Endothelial cell of umbilical vein (primary cell): ENCODE measurements around the gene TMCO1.

Source experiments
- CTCF ChIP-seq, 2 donors: IDR thresholded peaks; 1 replicate in 1 of 2; 2 replicates in 1 of 2; pipeline ENCODE4 v1.5.1; 2011; ENCODE audit warnings: low read length in 2 of 2, mild to moderate bottlenecking in 2 of 2, moderate library complexity in 2 of 2, control low read depth in 1 of 2, inconsistent platforms in 1 of 2, low read depth in 1 of 2; ENCODE audit not compliant: insufficient read depth in 1 of 2; ENCODE audit errors: extremely low read depth in 1 of 2
- EZH2 ChIP-seq: IDR thresholded peaks from 2 replicates; pipeline ENCODE4 v1.6.1; 2012; ENCODE audit warnings: borderline replicate concordance, low read depth, mild to moderate bottlenecking, moderate library complexity, low read length, inconsistent platforms; ENCODE audit not compliant: severe bottlenecking
- GATA2 ChIP-seq: IDR thresholded peaks from 2 replicates; pipeline ENCODE4 v1.7.0; 2011; ENCODE audit warnings: low read depth, mild to moderate bottlenecking, moderate library complexity, mixed read lengths, low read length; ENCODE audit not compliant: insufficient read length, insufficient read depth
- JUN ChIP-seq: IDR thresholded peaks from 2 replicates; pipeline ENCODE4 v1.6.1; 2011; ENCODE audit warnings: borderline replicate concordance, low read depth; ENCODE audit not compliant: insufficient read length, insufficient read depth
- MAX ChIP-seq: IDR thresholded peaks from 2 replicates; pipeline ENCODE4 v1.6.1; 2011; ENCODE audit not compliant: insufficient read depth, insufficient read length
- MYC ChIP-seq: IDR thresholded peaks from one replicate; pipeline ENCODE4 v1.6.1; 2011; ENCODE audit warnings: mild to moderate bottlenecking, low read depth, low read length
- POLR2A ChIP-seq: IDR thresholded peaks from 2 replicates; pipeline ENCODE4 v1.6.1; 2012; ENCODE audit warnings: low read depth, mild to moderate bottlenecking, control low read depth, low read length
- POLR2AphosphoS5 ChIP-seq: IDR thresholded peaks from 2 replicates; pipeline ENCODE4 v1.6.1; 2012; ENCODE audit warnings: low read depth, mild to moderate bottlenecking, control low read depth, low read length, moderate library complexity; ENCODE audit not compliant: insufficient read depth

- no peak for TF ChIP-seq MAX
- TF ChIP-seq EZH2: no peak
- no peak for TF ChIP-seq CTCF (IDR thresholded peaks at IDR 0.05; ENCODE audit: extremely low read depth in 1 of 2, insufficient read depth in 1 of 2, low read depth in 1 of 2, low read length in 2 of 2)
- TF ChIP-seq GATA2: no peak
- TF ChIP-seq POLR2A: no peak
- TF ChIP-seq JUN: no peak
- no peak for TF ChIP-seq POLR2AphosphoS5
- TF ChIP-seq MYC: no peak
Measured at GRCh38 chr1:165753934-165754333, 14.7 kb downstream of the TMCO1 start.
